ENCODE data around the gene ST6GALNAC1.

DNA sequence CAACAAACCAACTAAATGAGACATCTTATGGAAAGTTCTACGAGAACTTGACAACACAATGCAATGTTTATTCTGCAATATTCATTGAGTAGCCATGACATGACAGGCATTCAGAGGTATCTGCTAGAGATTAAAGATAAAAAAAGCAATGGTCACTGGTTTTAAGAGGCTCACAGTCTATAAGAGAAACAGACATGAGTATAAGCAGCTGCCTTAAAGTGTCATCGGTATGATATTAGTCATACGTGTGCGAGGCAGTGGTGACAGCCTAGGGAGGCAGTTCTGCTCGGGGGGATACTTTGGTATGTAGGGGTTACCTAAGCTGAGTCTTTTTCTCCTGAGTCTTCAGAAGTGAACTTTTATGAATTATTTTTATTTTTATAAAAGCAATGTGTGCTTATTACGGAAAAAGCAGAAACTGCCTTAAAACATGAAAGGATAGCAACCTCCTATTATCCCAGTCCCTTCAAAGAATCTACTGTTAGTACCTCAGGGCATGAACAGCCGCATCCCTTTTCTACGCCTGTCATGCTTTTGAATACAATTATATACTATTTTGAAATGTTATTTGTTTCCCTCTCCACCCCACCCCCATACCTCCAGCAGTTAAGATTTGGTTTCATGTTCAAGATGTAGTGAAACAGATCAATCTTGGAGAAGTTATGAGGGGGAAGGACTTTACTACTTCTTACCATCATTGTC, 7.7 kb downstream of the ST6GALNAC1 start:
- TF ChIP-seq, protein P1, sequence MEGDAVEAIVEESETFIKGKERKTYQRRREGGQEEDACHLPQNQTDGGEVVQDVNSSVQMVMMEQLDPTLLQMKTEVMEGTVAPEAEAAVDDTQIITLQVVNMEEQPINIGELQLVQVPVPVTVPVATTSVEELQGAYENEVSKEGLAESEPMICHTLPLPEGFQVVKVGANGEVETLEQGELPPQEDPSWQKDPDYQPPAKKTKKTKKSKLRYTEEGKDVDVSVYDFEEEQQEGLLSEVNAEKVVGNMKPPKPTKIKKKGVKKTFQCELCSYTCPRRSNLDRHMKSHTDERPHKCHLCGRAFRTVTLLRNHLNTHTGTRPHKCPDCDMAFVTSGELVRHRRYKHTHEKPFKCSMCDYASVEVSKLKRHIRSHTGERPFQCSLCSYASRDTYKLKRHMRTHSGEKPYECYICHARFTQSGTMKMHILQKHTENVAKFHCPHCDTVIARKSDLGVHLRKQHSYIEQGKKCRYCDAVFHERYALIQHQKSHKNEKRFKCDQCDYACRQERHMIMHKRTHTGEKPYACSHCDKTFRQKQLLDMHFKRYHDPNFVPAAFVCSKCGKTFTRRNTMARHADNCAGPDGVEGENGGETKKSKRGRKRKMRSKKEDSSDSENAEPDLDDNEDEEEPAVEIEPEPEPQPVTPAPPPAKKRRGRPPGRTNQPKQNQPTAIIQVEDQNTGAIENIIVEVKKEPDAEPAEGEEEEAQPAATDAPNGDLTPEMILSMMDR (IDR thresholded peaks at IDR 0.05; ENCODE audit: insufficient read depth, low read length, poor library complexity, severe bottlenecking), result no peak
- no peak for TF ChIP-seq EZH2phosphoT487 (conservative IDR thresholded peaks at IDR 0.05; ENCODE audit: low read length)
